Lung microvascular endothelial cell (primary cell): ENCODE results near the gene FGF12. TPM values are rescaled to one million over a fixed set of nuclear protein-coding genes. Genes with fewer than 3 reads are reported as not detected.

Source experiments
- DNase-seq, 2 donors: peaks; one replicate each; pipeline versions ENCODE4 v3.0.0 to v3.0.0-alpha.2; 2010; ENCODE audit warnings: low read depth in 2 of 2
- total RNA-seq: library from RNA; depleted of rRNA; stranded (reverse); fragments of >200 nt; gene quantifications from 2 replicates; pipeline ENCODE4 v1.2.1, GENCODE V29; 2014

FGF12 gene
- total RNA-seq, 1 donor from 2014 or later = 1.6 TPM

DNA sequence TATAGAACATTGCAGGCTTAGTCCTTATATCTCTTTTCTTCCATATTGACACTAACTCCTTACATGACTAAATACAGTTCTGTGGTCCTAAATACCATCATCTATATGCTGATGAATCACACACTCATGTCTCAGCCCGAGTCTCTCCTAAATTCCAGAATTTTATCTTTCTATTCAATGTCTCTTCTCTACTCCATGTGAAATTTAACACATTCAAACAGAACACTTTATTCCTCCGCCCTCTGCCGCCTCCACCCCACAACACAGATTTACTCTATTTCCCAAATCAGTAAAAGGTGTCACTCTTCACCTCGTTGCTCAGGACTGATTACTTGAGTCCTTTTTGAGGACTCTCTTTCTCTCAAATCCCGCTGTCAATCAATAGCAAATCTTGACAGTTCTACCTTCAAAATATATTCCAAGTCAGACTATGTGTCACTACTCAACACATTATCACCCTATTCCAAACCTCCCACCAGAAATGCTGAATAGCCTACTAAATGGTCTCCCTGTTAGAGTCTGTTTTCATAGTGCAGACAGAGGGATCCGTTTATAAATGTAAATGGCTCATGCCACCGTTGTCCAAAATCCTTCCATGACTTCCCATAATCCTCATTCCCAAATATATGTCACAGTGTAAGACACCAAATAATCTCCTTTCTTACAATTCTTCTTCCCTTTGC, 230.3 kb downstream of the FGF12 start:
- no peak for DNase-seq

GRCh38 chr3:192494174-192494573, 233.2 kb downstream of the FGF12 start:
- peak; percentile 82 to 93 for DNase-seq

DNA sequence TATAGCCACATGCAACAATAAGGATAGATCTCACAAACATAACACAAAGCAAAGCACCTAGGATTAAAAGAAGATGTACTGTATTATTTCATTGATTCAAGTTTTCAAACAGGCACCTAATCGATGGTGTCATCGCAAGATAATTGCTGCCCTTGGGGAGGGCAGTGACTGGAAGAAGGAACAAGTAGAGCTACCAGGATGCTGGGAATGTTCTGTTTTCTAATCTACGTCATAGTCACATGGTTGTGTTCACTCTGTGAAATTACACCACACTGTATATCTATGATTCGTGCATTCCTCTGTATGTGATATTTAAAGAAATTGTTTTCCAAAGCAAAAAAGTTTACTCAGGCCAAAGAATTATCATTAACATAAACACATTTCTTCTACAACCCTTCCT, 236.6 kb downstream of the FGF12 start:
- no peak for DNase-seq

DNA sequence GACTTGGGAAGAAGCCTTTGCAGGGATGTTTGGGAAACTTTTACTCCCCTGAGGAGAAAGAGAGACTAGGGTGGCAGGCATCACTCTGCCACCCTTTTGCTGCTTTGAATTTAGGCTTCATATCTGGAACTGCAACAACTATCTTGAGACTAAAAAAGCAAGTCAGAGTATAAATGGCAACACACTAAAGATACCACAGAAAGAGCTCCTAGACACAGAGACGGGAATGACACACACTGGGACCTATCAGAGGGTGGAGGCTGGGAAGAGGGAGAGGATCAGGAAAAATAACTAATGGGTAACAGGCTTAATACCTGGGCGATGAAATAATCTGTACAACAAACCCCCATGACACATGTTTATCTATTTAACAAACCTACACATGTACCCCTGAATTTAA, 237.8 kb downstream of the FGF12 start:
- DNase-seq = no peak

- no peak for DNase-seq
Observed at GRCh38 chr3:192487033-192487432, 240.3 kb downstream of the FGF12 start.

GRCh38 chr3:192482809-192483208, 244.5 kb downstream of the FGF12 start:
- peak; percentile 43 to 78 for DNase-seq

DNA sequence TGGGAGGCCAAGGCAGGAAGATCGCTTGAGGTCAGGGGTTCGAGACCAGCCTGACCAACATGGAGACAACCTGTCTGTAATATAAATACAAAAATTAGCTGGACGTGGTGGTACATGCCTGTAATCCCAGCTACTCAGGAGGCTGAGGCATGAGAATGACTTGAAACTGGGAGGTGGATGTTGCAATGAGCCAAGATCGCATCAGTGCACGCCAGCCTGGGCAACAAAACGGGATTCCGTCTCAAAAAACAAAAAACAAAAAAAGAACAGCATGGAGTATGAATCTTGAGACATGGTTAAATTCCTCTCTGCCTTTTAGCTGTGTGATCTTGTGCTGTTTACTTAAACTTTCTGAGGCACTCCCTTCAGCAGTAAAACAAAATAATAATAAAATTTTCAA, 244.9 kb downstream of the FGF12 start:
- DNase-seq = peak in 1 of 2 donors; percentile 6

- peak; percentile 61 to 87 for DNase-seq
Observed at GRCh38 chr3:192481638-192482037, 245.7 kb downstream of the FGF12 start.

DNA sequence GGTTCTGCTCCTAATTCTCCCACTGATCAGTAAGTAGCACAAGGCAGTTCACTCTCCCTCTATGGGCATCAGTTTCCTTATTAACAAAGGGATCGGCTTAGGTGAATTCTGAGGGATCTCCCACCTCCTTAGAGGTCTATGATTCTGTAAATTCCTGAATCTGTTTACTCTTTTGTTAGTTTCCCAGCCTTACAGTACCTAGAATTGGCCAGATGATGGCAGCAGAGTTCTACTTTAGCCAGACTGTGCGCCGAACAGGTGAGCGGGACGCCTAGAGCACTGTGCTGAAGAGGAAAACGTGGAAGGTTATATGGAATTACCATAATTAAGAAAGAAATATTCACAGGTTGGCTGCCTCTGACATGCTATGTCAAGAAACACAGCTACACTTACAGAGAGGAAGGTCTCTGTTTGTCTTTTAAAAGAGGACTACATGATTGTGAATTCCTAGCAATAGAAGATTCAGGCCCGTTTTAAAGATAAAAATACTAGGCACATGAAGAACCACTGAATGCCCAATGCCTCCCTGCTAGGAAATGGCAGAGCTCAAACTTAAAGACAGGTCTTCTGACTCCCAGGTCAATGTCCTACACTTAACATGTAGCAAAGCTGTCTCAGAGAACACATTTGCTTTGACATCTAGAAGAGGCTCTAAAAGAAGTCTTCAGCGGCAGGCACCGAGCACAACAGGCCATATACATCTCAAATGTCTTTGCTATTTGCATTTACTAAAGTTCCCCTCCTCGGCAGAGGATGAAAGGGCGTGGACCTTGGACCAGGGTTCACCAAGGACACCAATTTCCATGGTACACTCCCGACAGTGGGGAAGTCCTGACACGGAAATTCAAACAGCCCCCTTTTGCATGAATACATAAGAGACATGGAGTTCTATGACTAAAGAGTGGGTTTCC, 259.9 kb downstream of the FGF12 start:
- peak; percentile 58 to 77 for DNase-seq

- DNase-seq = peak; percentile 5 to 8
Observed at GRCh38 chr3:192449036-192449435, 278.3 kb downstream of the FGF12 start.

GRCh38 chr3:192445770-192446644, 281.3 kb downstream of the FGF12 start:
- DNase-seq = peak in 1 of 2 donors; percentile 7

DNA sequence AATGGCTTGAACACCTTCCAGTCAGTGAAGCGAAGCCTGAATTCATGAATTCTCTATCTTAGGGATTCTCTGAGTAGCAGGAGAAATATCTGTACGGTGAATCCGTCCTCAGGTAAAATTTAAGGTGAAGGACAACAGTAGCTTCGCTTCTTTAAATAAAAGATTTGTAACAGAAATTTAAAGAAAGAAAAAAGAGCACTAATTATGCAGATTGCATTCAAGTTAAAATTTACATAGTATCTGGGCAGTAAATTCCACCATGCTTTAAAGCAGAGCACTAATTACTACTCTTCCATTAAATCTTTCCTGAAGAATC, 282.6 kb downstream of the FGF12 start:
- no peak for DNase-seq

GRCh38 chr3:192444096-192444790, 283.1 kb downstream of the FGF12 start:
- peak; percentile 71 to 81 for DNase-seq

DNA sequence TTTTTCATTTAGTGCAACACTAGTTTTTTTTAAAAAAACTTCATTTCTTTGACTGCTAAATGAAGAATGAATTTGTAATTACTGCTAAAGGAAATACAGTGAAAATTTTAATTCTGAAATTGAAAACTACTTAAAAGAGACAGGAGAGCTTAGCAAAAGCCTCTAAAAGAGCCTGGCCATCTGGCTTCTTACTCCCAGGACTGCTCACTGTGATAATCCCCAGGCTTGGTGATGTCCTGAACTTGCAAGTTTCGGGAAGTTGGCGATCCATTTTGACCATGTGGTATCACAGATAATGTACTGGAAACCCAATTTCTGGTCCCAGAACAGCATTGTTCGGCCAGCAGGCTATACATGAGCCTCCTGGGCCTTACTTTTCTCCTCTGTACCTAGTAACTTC, 292.1 kb downstream of the FGF12 start:
- DNase-seq = no peak

- DNase-seq = no peak
Observed at GRCh38 chr3:192434186-192434585, 293.2 kb downstream of the FGF12 start.

DNA sequence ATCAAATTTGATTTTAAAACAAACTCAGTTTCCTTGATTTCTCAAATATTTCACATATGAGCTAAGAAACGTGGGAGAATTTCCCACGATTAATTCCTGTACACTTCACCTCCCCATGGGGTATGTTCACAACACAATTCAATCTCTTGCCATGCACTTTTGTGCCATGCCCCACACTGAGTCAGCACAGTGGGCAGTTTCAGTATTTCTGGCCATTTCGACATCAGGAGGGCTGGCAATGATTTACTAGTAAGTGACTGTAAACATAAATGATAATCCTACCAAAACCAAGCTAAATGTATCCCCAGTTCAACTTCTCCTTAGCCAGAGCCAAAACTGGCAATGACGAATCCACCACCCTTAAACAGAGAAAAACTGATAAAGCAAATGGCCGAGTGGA, 293.6 kb downstream of the FGF12 start:
- DNase-seq = no peak

GRCh38 chr3:192422997-192423342, 304.4 kb downstream of the FGF12 start:
- peak; percentile 5 to 40 for DNase-seq

GRCh38 chr3:192422321-192422996, 304.9 kb downstream of the FGF12 start:
- peak in 1 of 2 donors; percentile 26 for DNase-seq

DNA sequence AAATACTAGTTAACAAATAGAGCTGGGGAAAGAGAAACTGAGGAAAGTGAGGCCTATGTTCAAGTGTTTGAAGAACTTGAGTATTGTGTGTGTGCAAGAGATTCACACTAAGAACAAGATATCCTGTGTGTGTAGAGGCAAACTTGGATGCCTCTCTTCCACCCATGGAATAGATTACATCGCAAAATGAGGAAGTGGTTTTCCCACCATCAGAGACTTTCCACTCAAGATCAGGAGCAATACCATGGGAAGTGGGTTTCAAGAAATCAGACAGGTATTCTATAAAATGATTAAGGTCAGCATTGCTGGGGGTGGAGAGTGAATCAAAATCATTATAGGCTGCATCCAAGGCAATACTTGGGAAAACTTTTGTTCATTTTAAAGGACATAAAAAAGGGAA, 308.0 kb downstream of the FGF12 start:
- DNase-seq = no peak

- no peak for DNase-seq
Observed at GRCh38 chr3:192417559-192418055, 309.7 kb downstream of the FGF12 start.

DNA sequence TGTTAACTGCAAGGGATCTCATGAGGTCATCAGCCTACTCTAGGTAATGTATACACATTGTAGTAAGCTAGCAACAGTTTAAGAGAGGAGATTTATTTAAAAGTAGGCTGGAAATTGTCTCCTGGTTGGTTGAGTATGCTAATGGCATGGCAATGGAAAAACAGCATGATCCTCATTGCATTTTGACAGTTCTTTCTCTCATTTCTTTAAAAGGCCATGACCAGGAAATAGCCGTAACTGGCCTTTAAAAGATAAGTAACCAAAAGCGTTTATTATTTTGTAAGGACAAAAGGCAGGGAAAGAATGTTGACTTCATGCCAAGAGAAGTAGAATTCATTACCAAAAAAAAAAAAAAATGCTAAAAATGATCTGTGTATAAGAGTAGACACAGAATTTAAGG, 310.3 kb downstream of the FGF12 start:
- peak; percentile 32 to 88 for DNase-seq
